ENCODE data around the gene RTRAF. TPM values are rescaled to one million over a fixed set of nuclear protein-coding genes. Genes with fewer than 3 reads are reported as not detected.

RTRAF gene
- total and polyA plus RNA-seq, 2 donors (not counting 3 experiments of a cell fraction or from before 2014, with no cell fraction given): 64.0 to 237 TPM

DNA sequence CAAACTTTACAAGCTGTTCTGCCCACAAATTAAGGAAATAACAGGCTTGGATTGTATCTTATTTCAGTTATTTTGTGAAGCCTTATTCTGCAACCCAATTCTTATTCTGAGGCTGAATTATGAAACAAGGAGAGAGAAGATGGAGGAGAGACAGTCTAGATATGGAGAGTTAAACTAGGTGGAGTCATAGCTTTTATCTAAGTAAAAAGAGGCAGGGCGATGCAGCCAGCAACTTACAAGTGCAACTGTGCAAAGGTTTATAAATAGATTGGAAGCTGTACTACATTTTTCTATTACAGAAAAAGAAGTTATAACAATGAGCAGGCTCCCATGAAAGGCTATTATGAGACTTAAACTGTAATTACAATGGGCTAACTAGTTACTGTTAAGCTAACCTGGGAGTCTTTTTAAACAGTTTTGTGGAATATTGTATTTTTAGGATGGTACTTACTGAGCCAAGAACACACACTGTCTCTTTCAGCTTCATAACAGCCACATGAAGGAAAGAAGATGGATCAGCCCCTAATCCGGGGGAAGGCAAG, 57.1 kb downstream of the RTRAF start:
- BruUV-seq (replicated peaks): no TSS peak
- Histone ChIP-seq H3K79me2 (ENCODE audit: control insufficient read depth, insufficient read depth, low read length) (no peaks in the 10 kb centered on the region), H3K4me1 (ENCODE audit: control insufficient read depth, extremely low read depth, insufficient read depth, low read length) (peaks cover 4% of the 10 kb centered on the region), H3K27ac (ENCODE audit: insufficient read depth, low read depth, low read length) (no peak overlapping the region), H3K4me3 (replicated peaks in 1 of 3; ENCODE audit: insufficient read depth in 1 of 3, low read depth in 1 of 3, low read length in 3 of 3) (no peak overlapping the region), H3K9me3 (replicated peaks; ENCODE audit: control insufficient read depth, insufficient read depth, low read length) (no peaks in the 10 kb centered on the region), H3K27me3 (ENCODE audit: control insufficient read depth in 2 of 2, insufficient read depth in 2 of 2, low read length in 2 of 2) (no peaks in the 10 kb centered on the region), H3K36me3 (ENCODE audit: control insufficient read depth in 2 of 2, extremely low read depth in 1 of 2, insufficient read depth in 2 of 2, low read length in 2 of 2) (no peaks in the 10 kb centered on the region), H3K9me1 (replicated peaks; ENCODE audit: control insufficient read depth, extremely low read depth, insufficient read depth, low read length) (no peaks in the 10 kb centered on the region), H3K4me2 (ENCODE audit: insufficient read depth, low read length) (no peak overlapping the region), H3K9ac (replicated peaks; ENCODE audit: extremely low read depth, insufficient read depth, low read length) (no peak overlapping the region), H4K20me1 (replicated peaks; ENCODE audit: control insufficient read depth, extremely low read depth, insufficient read depth, low read length) (no peaks in the 10 kb centered on the region), H2AFZ (ENCODE audit: low read depth, low read length) (no peak overlapping the region)
- CTCF ChIA-PET: interaction anchor here (0.6 to 2.2 kb wide), 5 partner anchors 13 to 48 kb away, joined by 3 to 8 read pairs (median 4); partner anchors contain the start of gene NID2
- TF ChIP-seq EZH2 (IDR thresholded peaks at IDR 0.05; ENCODE audit: borderline replicate concordance, low read depth, low read length, severe bottlenecking) (no peak), FOS (IDR thresholded peaks at IDR 0.05; ENCODE audit: borderline replicate concordance, insufficient read depth, low read length) (no peak), MYC (IDR thresholded peaks at IDR 0.05; ENCODE audit: low read depth, low read length) (no peak), POLR2A (IDR thresholded peaks at IDR 0.05; ENCODE audit: low read depth, low read length) (no peak), POLR2AphosphoS5 (IDR thresholded peaks at IDR 0.05; ENCODE audit: insufficient read depth, low read depth, low read length) (no peak), JUN (IDR thresholded peaks at IDR 0.05; ENCODE audit: borderline replicate concordance, insufficient read depth, insufficient read length, low read depth) (no peak), GATA2 (IDR thresholded peaks at IDR 0.05; ENCODE audit: insufficient read depth, insufficient read length, low read depth, low read length) (no peak)
- TF ChIP-seq, protein P1, sequence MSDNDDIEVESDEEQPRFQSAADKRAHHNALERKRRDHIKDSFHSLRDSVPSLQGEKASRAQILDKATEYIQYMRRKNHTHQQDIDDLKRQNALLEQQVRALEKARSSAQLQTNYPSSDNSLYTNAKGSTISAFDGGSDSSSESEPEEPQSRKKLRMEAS (IDR thresholded peaks at IDR 0.05; ENCODE audit: insufficient read depth, insufficient read length): no peak
- TF ChIP-seq, protein P2, sequence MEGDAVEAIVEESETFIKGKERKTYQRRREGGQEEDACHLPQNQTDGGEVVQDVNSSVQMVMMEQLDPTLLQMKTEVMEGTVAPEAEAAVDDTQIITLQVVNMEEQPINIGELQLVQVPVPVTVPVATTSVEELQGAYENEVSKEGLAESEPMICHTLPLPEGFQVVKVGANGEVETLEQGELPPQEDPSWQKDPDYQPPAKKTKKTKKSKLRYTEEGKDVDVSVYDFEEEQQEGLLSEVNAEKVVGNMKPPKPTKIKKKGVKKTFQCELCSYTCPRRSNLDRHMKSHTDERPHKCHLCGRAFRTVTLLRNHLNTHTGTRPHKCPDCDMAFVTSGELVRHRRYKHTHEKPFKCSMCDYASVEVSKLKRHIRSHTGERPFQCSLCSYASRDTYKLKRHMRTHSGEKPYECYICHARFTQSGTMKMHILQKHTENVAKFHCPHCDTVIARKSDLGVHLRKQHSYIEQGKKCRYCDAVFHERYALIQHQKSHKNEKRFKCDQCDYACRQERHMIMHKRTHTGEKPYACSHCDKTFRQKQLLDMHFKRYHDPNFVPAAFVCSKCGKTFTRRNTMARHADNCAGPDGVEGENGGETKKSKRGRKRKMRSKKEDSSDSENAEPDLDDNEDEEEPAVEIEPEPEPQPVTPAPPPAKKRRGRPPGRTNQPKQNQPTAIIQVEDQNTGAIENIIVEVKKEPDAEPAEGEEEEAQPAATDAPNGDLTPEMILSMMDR (IDR thresholded peaks at IDR 0.05; ENCODE audit: extremely low read depth in 1 of 2, insufficient read depth in 1 of 2, low read depth in 1 of 2, low read length in 2 of 2): no peak
- POLR2A ChIA-PET: interaction anchor here (0.6 kb wide), 1 partner anchor 107 kb away, joined by 3 read pairs; no protein-coding TSS in a partner anchor
- intact Hi-C loops (cut with micrococcal nuclease): no loop called here
- dilution Hi-C loops (cut with MboI; ENCODE audit: extremely low pct_ligation_motif_present, low sequenced_read_pairs): no loop called here
- FAIRE-seq (no peak), DNase-seq (ENCODE audit: low read depth, low spot score) (no peak)

All from endothelial cell of umbilical vein (primary cell).